ENCODE data around the gene BRSK1.

BRSK1 gene

DNA sequence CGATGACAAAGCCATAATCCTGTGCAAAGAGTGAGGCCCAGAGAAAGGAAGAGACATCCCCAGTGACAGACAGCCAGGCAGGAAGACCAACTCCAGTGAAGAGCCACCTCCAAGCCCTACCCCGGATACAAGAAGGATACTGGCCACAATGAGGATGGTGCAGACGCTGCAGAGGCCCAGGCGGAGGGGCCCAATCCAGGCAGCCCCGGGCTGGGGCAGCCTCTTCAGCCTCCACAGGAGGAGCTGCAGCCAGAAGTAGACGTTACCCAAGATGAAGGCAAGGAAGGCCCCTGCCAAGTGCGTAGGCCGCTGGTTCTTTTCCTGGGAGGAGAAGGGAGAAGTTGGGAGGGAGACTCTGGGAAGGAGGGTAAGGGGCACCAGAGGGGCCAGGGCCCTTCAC, 32.8 kb downstream of the BRSK1 start:
- H3K9ac ChIP-seq (ENCODE audit: low read length), result no peak overlapping the region
- no peak for TF ChIP-seq EZH2phosphoT487 (IDR thresholded peaks at IDR 0.05; ENCODE audit: low read length)
- TF ChIP-seq EZH2 (optimal IDR thresholded peaks at IDR 0.05; ENCODE audit: low read depth, low read length), result no peak
- TF ChIP-seq, protein P1, sequence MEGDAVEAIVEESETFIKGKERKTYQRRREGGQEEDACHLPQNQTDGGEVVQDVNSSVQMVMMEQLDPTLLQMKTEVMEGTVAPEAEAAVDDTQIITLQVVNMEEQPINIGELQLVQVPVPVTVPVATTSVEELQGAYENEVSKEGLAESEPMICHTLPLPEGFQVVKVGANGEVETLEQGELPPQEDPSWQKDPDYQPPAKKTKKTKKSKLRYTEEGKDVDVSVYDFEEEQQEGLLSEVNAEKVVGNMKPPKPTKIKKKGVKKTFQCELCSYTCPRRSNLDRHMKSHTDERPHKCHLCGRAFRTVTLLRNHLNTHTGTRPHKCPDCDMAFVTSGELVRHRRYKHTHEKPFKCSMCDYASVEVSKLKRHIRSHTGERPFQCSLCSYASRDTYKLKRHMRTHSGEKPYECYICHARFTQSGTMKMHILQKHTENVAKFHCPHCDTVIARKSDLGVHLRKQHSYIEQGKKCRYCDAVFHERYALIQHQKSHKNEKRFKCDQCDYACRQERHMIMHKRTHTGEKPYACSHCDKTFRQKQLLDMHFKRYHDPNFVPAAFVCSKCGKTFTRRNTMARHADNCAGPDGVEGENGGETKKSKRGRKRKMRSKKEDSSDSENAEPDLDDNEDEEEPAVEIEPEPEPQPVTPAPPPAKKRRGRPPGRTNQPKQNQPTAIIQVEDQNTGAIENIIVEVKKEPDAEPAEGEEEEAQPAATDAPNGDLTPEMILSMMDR (IDR thresholded peaks at IDR 0.05; ENCODE audit: low read length), result no peak
- no peaks in the 10 kb centered on the region for H3K36me3 ChIP-seq (replicated peaks; ENCODE audit: insufficient read depth, low read length)

GRCh38 chr19:55319785-55320184, 36.0 kb downstream of the BRSK1 start:
- no peak overlapping the region for H3K9ac ChIP-seq (ENCODE audit: low read length)
- no peaks in the 10 kb centered on the region for H3K4me1 ChIP-seq (ENCODE audit: low read length)
- DNase-seq, result no peak
- no peak overlapping the region for H2AFZ ChIP-seq (ENCODE audit: low read length)
- H3K27ac ChIP-seq (ENCODE audit: low read length), result no peak overlapping the region
- no peaks in the 10 kb centered on the region for H3K9me2 ChIP-seq (replicated peaks; ENCODE audit: insufficient read depth, low read length)
- H3K79me2 ChIP-seq (ENCODE audit: low read length), result no peaks in the 10 kb centered on the region
- no peaks in the 10 kb centered on the region for H3K9me3 ChIP-seq (replicated peaks; ENCODE audit: insufficient read depth, low read length)
- H3K4me2 ChIP-seq (ENCODE audit: low read depth, low read length), result no peak overlapping the region
- H3K4me3 ChIP-seq (ENCODE audit: low read length), result no peak overlapping the region
- H3K27me3 ChIP-seq (replicated peaks; ENCODE audit: insufficient read depth, low read length), result no peaks in the 10 kb centered on the region
- H3F3A ChIP-seq (ENCODE audit: insufficient read depth, low read length), result no peaks in the 10 kb centered on the region
- no peaks in the 10 kb centered on the region for H4K20me1 ChIP-seq (ENCODE audit: insufficient read depth, low read length)
- no peaks in the 10 kb centered on the region for H3K36me3 ChIP-seq (replicated peaks; ENCODE audit: insufficient read depth, low read length)
- no peak for TF ChIP-seq EZH2 (optimal IDR thresholded peaks at IDR 0.05; ENCODE audit: low read depth, low read length)
- TF ChIP-seq, protein P1 (IDR thresholded peaks at IDR 0.05; ENCODE audit: low read length), result no peak
- no peak for TF ChIP-seq EZH2phosphoT487 (IDR thresholded peaks at IDR 0.05; ENCODE audit: low read length)

More for the DNA sequence above, 32.8 kb downstream of the BRSK1 start:
- H3K9me2 ChIP-seq (replicated peaks; ENCODE audit: insufficient read depth, low read length), result no peaks in the 10 kb centered on the region
- H3K79me2 ChIP-seq (ENCODE audit: low read length), result no peaks in the 10 kb centered on the region
- H3K27ac ChIP-seq (ENCODE audit: low read length), result no peak overlapping the region
- no peaks in the 10 kb centered on the region for H3K27me3 ChIP-seq (replicated peaks; ENCODE audit: insufficient read depth, low read length)
- H3F3A ChIP-seq (ENCODE audit: insufficient read depth, low read length), result no peaks in the 10 kb centered on the region
- no peak for DNase-seq
- H3K4me2 ChIP-seq (ENCODE audit: low read depth, low read length), result no peak overlapping the region
- no peak overlapping the region for H3K4me3 ChIP-seq (ENCODE audit: low read length)
- H3K9me3 ChIP-seq (replicated peaks; ENCODE audit: insufficient read depth, low read length), result no peaks in the 10 kb centered on the region
- H2AFZ ChIP-seq (ENCODE audit: low read length), result no peak overlapping the region
- no peaks in the 10 kb centered on the region for H3K4me1 ChIP-seq (ENCODE audit: low read length)
- H4K20me1 ChIP-seq (ENCODE audit: insufficient read depth, low read length), result no peaks in the 10 kb centered on the region

GRCh38 chr19:55320844-55321419, 37.1 kb downstream of the BRSK1 start:
- H4K20me1 ChIP-seq (ENCODE audit: insufficient read depth, low read length), result no peaks in the 10 kb centered on the region
- no peak overlapping the region for H2AFZ ChIP-seq (ENCODE audit: low read length)
- H3K4me2 ChIP-seq (ENCODE audit: low read depth, low read length), result no peak overlapping the region
- no peak overlapping the region for H3K27ac ChIP-seq (ENCODE audit: low read length)
- DNase-seq, result no peak
- no peaks in the 10 kb centered on the region for H3K79me2 ChIP-seq (ENCODE audit: low read length)
- no peak overlapping the region for H3K9ac ChIP-seq (ENCODE audit: low read length)
- H3K9me2 ChIP-seq (replicated peaks; ENCODE audit: insufficient read depth, low read length), result no peaks in the 10 kb centered on the region
- no peaks in the 10 kb centered on the region for H3K27me3 ChIP-seq (replicated peaks; ENCODE audit: insufficient read depth, low read length)
- H3K36me3 ChIP-seq (replicated peaks; ENCODE audit: insufficient read depth, low read length), result no peaks in the 10 kb centered on the region
- no peaks in the 10 kb centered on the region for H3F3A ChIP-seq (ENCODE audit: insufficient read depth, low read length)
- no peak overlapping the region for H3K4me3 ChIP-seq (ENCODE audit: low read length)
- H3K4me1 ChIP-seq (ENCODE audit: low read length), result no peaks in the 10 kb centered on the region
- TF ChIP-seq, protein P1 (IDR thresholded peaks at IDR 0.05; ENCODE audit: low read length), result no peak
- TF ChIP-seq EZH2 (optimal IDR thresholded peaks at IDR 0.05; ENCODE audit: low read depth, low read length), result no peak
- no peak for TF ChIP-seq EZH2phosphoT487 (IDR thresholded peaks at IDR 0.05; ENCODE audit: low read length)
- H3K9me3 ChIP-seq (replicated peaks; ENCODE audit: insufficient read depth, low read length), result no peaks in the 10 kb centered on the region

All from MM.1S (cell line).